Measurements from ENCODE around the gene MIS18BP1.
"Not testable (repeated sequence)": the region's sequence is repeated elsewhere in the genome, so short reads cannot be mapped to it uniquely, and the experiment has no call there.

Gene MIS18BP1

GRCh38 chr14:45253070-45253753, at the start of gene MIS18BP1:
TSS of gene MIS18BP1 (minus strand) at chr14:45253202. CDS start at chr14:45247286, 5,916 bp downstream.
- DNase-seq = peak; percentile 98

DNA sequence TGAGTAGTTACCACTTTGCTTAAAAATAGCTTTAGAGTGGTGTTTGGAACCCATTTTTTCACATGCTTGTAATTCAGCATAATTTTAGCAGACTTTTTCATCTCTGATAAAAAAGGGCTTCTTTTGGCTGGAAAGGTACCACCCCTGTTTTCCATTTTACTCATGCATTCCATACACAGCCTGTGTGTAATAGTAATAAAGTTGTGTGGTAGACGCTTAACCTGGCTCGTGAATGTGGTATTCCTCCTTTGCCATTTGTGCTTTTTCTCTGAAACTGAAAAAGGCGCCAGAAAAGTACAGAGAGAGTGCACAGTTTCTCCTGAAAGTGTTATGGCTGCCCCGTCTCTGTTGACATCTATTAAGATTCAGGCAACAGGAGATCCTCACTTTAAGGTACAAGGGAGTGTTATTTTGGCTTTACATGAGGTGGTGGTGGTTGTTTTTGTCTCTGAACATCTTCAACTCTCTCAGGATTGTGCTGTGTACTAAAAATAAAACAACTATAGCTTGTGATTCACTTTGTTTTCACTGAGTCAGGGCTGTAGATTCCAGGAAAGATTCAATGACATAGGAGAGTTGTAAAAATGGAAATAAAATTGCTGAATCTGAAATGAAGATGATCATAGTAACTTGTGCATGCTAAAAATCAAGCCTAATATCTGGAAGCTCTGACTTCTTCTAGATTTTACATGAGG, 45.6 kb upstream of the MIS18BP1 start:
- no peak for DNase-seq

GRCh38 chr14:45294796-45295195, 41.8 kb upstream of the MIS18BP1 start:
- not testable (repeated sequence) for DNase-seq

DNA sequence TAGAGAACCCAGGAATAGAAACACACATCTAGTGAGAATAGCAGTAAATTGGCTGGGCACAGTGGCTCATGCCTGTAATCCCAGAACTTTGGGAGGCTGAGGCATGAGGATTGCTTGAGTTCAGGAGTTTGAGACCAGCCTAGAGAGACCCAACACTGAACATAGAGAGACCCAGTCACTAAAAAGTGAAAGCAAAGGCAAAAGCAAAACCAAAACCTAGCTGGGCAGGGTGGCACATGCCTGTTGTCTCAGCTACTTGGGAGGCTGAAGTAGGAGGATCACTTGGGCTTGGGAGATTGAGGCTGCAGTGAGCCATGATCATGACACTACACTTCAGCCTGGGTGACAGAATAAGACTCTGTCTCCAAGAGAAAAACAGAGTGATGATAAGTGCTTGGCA, 37.5 kb upstream of the MIS18BP1 start:
- no peak for DNase-seq

DNA sequence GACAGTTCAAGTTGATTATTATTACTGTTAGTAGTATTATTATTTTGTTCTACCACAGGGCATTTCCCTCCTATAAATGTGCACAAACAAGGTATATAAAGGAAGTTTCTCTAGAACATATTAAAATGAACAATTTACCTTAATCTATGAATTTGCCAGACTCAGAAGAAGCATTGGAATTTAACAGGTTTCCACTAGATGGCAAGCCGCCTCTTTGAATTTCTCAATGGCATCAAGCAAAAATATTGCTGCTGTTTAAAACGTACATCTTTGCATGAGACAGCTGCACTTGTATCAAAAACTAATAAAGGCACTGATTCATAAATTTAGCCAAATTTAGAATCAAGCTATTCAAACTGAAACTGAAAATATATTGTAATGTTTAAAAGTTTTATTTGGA, 34.6 kb upstream of the MIS18BP1 start:
- no peak for DNase-seq

DNA sequence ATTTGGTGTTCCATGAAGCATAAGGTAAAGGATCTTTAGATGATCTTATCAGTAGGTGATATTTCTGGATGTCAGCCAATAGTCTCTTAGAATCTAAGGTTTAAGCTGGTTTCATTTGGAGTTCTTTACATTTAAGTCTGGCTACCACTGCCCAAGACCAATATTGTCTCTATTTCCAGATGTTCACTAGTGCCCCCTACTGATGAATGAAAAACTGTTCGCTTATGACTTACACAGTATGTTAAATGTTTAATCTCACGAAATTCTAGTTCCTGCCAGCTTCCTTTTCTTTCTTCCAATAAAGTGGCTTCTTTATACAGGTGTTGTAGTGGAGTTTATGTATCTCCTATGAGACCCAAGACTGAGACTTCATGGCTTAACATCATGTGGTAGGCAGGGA, 31.8 kb upstream of the MIS18BP1 start:
- DNase-seq = no peak

- DNase-seq = not testable (repeated sequence)
These were observed 28.9 kb upstream of the MIS18BP1 start for GRCh38 chr14:45281731-45282400.

- no peak for DNase-seq
These were observed 19.0 kb upstream of the MIS18BP1 start for GRCh38 chr14:45271858-45272537.

DNA sequence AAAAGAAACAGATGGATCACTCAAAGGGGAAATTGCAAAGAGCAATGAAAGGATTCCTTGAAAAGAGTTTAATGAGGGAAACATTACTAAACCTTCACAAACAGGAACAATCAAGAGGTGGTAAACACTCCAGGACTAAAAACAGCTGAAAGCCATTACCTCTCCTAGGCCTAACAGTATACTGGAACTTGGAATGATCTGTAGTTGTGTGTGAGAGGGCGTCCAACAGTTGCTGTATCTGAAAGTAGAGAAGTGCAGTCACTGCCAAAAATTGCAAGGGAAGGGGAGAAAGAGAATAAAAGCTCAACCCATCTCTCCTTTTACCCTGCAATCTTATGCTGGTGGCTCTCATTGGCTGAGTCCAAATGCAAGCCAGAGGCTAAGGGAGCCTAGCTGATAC, 17.0 kb upstream of the MIS18BP1 start:
- no peak for DNase-seq

DNA sequence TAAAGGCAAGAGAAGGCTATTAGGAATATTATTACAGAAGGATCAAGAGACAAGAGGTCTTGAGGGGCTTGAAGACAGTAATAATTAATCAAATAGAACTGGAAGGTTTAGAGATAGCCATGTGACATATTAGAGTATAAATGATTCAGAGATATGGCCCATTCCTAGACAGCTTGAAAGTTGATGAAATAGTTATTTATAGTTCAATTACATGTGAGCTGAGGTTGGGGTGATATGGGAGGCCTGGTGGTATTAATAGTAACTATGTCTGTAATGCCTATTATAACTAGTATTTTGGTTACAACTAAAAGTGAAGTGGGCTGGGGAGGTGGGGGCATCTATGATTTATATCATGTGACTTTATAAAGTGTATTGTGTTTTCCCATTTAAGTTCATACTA, 14.1 kb upstream of the MIS18BP1 start:
- DNase-seq = no peak

GRCh38 chr14:45262637-45263036, 9.6 kb upstream of the MIS18BP1 start:
- no peak for DNase-seq

- no peak for DNase-seq
These were observed 8.2 kb upstream of the MIS18BP1 start for GRCh38 chr14:45261209-45261608.

GRCh38 chr14:45258805-45259204, 5.8 kb upstream of the MIS18BP1 start:
- no peak for DNase-seq

DNA sequence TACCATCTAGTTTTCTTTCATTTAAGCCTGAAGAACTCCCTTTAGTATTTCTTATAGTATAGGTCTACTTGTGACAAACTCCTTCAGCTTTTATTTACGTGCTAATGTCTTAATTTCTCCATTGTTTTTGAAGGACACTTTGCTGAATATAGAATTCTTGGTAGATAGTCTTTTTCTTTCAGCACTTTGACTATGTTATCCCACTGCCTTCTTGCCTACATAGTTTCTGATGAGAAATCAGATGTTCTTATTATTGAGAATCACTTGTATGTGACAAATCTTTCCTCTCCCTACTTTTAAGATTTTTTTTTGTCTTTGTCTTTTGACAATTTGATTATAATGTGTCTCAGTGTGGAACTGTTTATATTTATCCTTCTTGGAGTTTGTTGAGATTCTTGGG, 5.1 kb upstream of the MIS18BP1 start:
- no peak for DNase-seq

DNA sequence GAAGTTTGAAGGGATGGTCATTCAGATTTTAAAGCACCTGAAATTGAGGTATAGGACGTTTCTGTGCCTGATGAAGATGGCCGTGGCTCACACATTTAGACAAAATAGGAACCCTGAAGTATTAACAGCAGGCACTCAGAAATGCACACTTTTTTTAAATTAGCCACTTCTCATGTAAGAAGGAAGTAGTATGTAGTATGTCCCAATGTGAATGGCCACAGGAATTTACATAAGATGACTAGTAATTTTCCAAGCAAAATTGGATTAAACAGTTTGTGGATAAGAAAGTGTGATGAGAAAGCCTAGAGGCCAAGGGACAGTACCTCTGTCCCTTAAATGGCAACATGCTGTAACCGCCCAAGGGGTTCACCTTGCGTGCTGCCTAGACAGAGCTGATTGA, 1.8 kb upstream of the MIS18BP1 start:
- DNase-seq = peak in 1 of 2 experiments; percentile 5

- DNase-seq = peak; percentile 41 to 74
These were observed 830 bp upstream of the MIS18BP1 start for GRCh38 chr14:45253754-45254310.

DNA sequence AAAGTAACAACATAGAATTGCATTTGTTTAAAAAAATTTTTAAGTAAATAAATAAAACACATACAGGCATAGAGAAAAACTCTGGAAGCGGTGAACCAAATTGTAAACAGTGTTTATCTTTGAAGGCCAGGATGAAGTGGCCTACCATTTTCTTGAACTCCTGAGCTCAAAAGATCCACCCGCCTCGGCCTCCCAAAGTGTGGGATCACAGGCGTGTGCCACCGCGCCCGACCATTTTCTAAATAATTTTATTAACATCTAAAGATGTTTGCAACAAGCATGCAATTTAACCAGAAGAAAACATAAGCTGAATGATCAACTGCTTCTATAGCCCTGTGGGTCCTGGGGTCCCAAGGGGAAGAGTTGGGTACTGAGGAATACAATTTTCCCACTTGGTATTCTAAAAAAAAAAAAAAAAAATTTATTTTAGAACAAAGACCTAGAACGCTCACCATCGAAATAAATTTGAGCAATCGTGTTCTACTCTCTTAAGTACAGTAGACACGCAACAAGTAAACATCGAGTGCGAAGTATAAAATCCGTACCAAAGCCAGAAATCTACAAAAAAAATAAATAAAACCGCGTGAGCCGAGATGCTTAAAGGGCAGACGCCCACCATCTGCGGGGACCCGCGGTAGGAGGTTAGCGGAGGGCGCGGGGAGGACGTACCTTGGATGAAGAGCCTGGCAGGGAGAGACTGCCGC, 484 bp downstream of the MIS18BP1 start:
- no peak for DNase-seq

DNA sequence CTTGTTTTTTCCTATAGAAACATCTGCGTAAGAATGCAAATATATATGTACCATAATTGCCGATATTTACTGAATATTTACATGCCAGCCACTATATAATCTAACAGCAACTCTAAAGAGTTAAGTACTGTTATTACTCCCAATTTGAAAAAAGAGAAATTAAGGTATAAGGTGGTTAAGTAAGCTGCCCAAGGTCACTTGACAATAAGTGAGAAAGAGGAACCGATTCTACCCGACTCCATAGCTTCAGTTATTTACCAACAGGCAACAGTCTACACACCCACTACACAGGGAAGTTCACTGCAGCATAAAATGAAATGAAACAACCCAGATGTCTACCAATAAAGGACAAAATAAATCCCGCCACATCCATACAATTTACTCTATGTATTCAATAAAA, 1.1 kb downstream of the MIS18BP1 start:
- DNase-seq = peak in 1 of 2 experiments; percentile 37

DNA sequence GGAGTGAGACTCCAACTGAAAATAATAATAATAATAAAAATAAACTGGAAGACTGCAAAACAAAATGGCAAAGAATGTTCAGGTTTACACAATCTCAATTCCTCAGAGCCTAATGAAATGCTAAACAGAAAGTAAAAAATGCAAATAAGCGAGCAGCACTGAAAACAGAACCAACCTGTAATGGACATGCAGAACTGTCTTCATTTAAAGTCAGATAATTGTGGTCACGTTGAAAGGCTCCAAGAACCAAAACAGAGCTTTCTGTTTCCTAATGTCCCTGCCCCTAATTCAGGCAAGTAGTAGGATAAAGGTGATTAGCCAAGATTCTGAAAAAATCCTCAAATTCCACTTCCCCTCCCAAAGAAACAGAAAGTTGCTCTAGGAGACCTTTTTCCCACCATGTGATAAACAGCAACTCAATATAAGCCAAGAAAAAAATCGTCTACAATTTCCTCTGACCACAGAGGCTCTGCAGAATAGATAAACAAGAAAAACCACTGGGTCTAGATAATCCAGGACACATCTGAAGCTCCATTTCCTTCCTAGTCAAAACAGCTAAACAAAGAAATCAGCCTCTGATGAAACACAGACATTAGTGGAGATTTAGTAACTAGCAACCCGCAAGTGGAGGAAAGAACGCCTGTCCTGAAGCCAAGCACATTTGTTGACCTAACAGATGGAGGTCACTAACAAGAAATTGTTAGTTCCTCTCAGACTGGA, 3.0 kb downstream of the MIS18BP1 start:
- DNase-seq = peak in 1 of 2 experiments; percentile 9

GRCh38 chr14:45247427-45247826, 5.6 kb downstream of the MIS18BP1 start:
- DNase-seq = no peak

- no peak for DNase-seq
These were observed 6.3 kb downstream of the MIS18BP1 start for GRCh38 chr14:45246691-45247090.

- DNase-seq = no peak
These were observed 6.9 kb downstream of the MIS18BP1 start for GRCh38 chr14:45246151-45246550.
